HG02973 (cell line): ENCODE results near the gene PEPD.
"Not testable (repeated sequence)": the region's sequence is repeated elsewhere in the genome, so short reads cannot be mapped to it uniquely, and the experiment has no call there.

Experiments
- ATAC-seq: cut with Tn5 transposase; IDR thresholded peaks from one replicate; pipeline ENCODE4 v1.9.1; 2021; ENCODE audit warnings: moderate library complexity; ENCODE audit not compliant: unreplicated experiment

The PEPD gene

GRCh38 chr19:33521480-33522370 lies at the start of gene PEPD:
Gene PEPD (minus strand): TSS chr19:33521791. CDS start chr19:33521760, 31 bp downstream.
- ATAC-seq = peak; percentile 91

DNA sequence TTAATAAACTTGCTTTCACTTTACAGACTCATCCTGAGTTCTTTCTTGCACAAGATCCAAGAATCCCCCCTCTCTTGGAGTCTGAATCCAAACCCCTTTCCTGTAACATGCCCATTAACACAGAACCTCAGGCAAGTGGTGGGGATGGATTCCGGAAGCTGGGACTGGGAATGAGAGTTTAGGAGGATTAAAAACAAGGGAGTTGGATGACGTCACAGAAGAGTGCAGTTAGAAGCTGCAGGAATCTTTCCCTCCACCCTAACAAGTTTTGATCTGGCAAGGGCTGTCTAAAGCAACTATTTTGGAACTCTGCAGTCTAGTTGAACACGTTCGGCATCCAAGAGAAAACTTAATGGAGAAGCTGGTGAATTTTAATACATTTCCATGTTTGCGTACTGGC lies 48.2 kb upstream of the PEPD start:
- ATAC-seq = no peak

DNA sequence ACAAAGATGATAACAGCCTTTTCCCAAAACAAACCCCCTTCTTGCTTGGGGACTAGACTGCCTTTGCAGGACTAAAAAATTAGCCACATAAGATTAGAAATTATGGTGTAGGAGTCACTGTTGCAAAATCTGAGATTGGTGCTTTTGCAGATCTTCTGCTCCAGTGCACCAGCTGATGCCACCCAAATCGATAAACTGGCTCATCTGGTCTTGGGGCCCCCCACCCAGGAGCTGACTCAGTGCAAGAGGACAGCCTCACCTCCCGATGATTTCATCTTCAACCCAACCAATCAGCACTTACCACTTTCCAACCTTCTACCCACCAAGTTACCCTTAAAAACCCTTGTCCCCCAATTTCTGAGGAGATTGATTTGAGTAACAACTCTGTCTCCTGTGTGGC lies 47.1 kb upstream of the PEPD start:
- ATAC-seq = no peak

GRCh38 chr19:33564836-33565338 lies 43.3 kb upstream of the PEPD start:
- ATAC-seq = no peak

DNA sequence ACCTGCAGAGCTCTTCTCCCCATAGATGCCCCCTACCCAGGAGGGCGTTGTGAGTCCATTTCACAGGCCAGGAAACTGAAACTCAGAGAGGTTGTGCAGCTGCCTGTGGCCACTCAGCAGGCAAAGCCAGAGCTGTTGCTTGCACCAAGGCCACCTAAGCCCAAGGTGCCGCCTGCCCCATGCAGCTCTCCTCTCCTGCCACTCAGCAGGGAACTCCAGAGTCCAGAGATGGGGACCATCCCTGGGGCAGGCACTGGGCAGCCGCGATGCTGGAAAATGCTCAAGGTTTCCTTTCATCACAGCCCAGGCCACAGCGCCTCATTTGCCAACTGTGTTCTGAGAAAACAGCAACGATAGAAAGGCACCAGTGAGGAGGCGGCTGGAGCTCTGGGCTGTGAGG lies 41.0 kb upstream of the PEPD start:
- ATAC-seq = no peak

GRCh38 chr19:33561666-33562065 lies 40.1 kb upstream of the PEPD start:
- ATAC-seq = not testable (repeated sequence)

- ATAC-seq = no peak
These were observed 39.7 kb upstream of the PEPD start for GRCh38 chr19:33561261-33561660.

- no peak for ATAC-seq
These were observed 38.4 kb upstream of the PEPD start for GRCh38 chr19:33559996-33560395.

DNA sequence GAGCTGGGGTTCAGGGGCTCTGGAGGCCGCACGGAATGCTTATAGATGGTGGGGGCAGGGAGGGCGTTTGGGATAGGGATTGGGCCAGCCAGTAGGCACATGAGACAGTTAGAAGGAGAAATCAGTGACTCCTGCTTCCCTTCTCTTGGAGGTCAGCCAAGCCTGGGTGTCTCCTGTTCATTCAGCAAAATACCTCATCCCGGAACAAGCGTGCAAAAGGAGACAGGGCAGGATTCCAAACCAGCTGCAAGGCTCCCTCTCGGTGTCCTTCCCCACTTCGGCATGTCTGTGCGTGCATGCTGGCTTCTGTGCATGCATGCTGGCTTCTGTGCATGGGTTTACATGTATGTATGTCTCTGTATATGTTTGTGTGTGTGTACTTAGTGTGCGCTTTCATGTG lies 37.3 kb upstream of the PEPD start:
- no peak for ATAC-seq

GRCh38 chr19:33558151-33558550 lies 36.6 kb upstream of the PEPD start:
- ATAC-seq = no peak

DNA sequence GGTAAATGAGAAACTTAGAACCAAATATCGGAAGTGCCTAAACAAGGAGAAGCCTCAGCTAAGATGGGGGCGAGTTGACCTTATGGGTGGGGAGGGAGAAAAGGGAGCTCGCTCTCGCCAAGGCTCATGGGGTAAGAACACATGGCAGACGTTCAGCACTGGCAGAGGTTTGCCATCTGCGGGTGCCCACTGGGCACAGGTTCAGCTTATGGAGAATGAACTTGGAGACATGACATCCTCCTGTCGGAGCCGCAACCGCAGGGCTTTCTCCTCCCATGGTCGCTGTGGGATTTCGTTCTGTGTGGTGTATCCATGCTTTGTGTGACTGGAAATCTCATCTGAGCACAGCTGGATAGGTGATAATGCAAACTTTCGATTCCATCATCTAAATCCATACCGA lies 36.1 kb upstream of the PEPD start:
- no peak for ATAC-seq

- ATAC-seq = no peak
These were observed 35.6 kb upstream of the PEPD start for GRCh38 chr19:33557196-33557595.

- no peak for ATAC-seq
These were observed 34.7 kb upstream of the PEPD start for GRCh38 chr19:33556261-33556660.

DNA sequence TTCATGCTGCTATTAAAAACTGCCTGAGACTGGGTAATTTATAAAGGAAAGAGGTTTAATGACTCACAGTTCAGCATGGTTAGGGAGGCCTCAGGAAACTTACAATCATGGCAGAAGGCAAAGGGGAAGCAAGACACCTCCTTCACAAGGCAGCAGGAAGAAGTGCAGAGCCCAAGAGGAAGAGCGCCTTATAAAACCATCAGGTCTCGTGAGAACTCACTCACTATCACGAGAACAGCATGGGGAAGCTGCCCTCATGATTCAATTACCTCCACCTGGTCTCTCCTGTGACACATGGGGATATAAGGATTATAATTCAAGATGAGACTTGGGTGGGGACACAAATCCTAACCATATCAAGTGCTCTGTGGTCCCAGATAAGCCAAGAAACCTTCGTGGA lies 34.1 kb upstream of the PEPD start:
- ATAC-seq = not testable (repeated sequence)

- ATAC-seq = no peak
These were observed 33.2 kb upstream of the PEPD start for GRCh38 chr19:33554821-33555220.

DNA sequence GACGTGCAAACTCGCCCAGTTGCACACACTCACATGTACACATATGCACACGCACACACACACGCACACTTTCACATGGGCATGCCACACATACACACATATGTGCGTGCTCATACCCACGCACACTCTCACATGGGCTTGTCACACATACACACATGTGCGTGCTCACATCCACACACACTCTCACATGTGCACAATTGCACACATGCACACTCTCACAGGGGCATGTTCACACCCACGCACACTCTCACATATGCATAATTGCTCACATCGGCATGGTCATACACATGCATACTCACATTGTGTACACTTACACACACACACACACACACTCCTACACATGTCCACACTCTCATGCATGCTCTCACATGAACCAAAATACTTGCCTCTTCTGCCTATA lies 32.8 kb upstream of the PEPD start:
- no peak for ATAC-seq

- ATAC-seq = no peak
These were observed 32.1 kb upstream of the PEPD start for GRCh38 chr19:33553530-33554310.

DNA sequence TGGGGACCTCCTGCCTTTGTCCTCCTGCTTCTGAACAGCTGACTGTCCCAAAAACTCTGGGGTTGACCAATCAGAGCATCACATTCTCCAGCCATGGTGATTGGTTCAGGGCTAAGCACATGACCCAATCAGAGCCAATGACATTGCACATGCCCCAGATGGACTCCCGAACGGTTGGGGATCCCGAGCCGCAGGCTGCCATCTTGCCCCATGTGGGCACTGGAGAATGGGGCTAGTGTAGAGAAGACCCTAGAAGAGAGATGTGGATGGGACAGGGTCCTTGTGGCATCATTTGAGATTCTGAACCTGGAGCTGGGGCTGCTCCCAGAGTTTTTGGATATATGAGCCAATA lies 31.3 kb upstream of the PEPD start:
- ATAC-seq = no peak

DNA sequence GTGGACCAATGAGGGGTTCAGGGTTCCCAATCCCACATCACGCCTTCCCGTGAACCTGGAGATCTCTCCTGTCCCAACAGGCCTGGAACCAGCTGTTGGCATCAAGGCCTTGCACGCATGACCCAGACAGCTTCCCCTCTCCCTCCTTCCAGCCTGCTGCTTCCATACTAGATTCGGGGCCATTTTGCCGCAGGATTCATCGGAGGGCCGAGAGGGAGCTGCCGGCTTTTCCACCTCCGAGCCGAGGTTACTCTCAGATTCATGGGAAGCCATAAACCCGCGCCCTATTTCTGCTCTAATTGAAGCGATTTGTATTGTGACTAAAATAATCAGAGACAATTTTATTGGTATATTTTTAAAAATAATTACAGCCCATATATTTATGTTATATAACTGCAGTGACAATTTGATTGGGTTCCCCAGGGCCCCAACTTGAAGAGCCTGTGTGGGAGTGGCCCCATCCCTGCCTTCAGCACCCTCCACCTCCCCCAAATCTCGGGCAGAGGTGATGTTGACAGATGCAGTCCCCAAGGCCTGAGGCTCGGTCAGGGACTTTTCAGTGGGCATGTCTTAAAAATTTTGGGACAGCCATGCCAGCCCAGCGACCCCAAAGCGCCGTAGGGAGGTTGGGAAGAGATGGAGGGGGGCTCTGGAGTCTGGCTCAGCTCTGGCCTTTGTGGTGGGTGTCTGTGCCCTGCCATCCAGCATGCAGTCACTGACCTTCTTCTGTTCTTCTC lies 30.8 kb upstream of the PEPD start:
- ATAC-seq = no peak

- ATAC-seq = no peak
These were observed 30.1 kb upstream of the PEPD start for GRCh38 chr19:33551676-33552075.

DNA sequence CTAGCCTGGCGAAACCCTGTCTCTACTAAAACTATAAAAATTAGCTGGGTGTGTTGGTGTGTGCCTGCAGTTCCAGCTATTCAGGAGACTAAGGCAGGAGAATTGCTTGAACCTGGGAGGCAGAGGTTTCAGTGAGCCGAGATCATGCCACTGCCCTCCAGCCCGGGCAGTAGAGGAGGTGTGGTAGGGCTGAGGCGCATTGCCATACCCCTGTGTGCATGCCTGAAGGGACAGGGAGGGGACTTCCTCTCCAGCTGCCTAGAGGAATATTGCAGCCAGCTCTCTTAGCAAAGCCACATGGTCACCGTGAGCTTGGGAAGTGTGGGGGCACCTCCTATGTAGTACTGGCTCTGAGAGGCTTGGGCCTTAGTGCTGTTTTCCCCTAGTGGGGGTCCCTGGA lies 29.2 kb upstream of the PEPD start:
- ATAC-seq = no peak
